A673 (cell line): Measurements from ENCODE around the gene FAM120AOS. TPM values are rescaled to one million over a fixed set of nuclear protein-coding genes. Genes with fewer than 3 reads are reported as not detected.

ENCODE experiments used
- BruUV-seq: library from RNA; stranded (reverse); fragments of 400-500 nt; replicated peaks from 2 replicates; lab custom pipeline; 2021; lab: Mats Ljungman, UMichigan
- CTCF ChIA-PET: fragments of 300-600 bp; sonication (Branson Sonifier 250); formaldehyde crosslinking; loops from one replicate; lab custom pipeline; 2022; ENCODE audit warnings: antibody characterized with exemption; lab: Charles Lee
- POLR2A ChIA-PET: fragments of 300-600 bp; sonication (Branson Sonifier 250); formaldehyde crosslinking; loops from one replicate; lab custom pipeline; 2022; ENCODE audit warnings: antibody characterized with exemption; ENCODE audit not compliant: low non-redundant PET; lab: Charles Lee
- DNase-seq: peaks from one replicate; pipeline ENCODE4 v3.0.0-alpha.2; 2015; ENCODE audit warnings: low spot score
- H3K27ac ChIP-seq: fragments of 200-600 bp; sonication (generic); 2 replicates; pipeline ENCODE4 v1.5.1; 2016; ENCODE audit warnings: mixed run types, low read depth, mild to moderate bottlenecking, mixed read lengths, antibody characterized with exemption, low read length; ENCODE audit not compliant: poor library complexity, severe bottlenecking
- H3K27me3 ChIP-seq: fragments of 200-600 bp; sonication (generic); replicated peaks from 2 replicates; pipeline ENCODE4 v1.6.1; 2017; ENCODE audit warnings: mixed run types, low read depth, mild to moderate bottlenecking, mixed read lengths, antibody characterized with exemption, low read length; ENCODE audit not compliant: insufficient read depth, poor library complexity
- H3K36me3 ChIP-seq: fragments of 200-600 bp; sonication (generic); 2 replicates; pipeline ENCODE4 v1.6.1; 2016; ENCODE audit warnings: mixed run types, mild to moderate bottlenecking, mixed read lengths, antibody characterized with exemption, low read length; ENCODE audit not compliant: insufficient read depth, poor library complexity, severe bottlenecking
- H3K4me1 ChIP-seq: fragments of 200-600 bp; sonication (generic); 2 replicates; pipeline ENCODE4 v1.6.1; 2017; ENCODE audit warnings: mixed run types, mild to moderate bottlenecking, mixed read lengths, antibody characterized with exemption, low read length; ENCODE audit not compliant: insufficient read depth, poor library complexity, severe bottlenecking
- H3K4me3 ChIP-seq: fragments of 200-600 bp; sonication (generic); 2 replicates; pipeline ENCODE4 v1.5.1; 2016; ENCODE audit warnings: low read depth, mixed run types, mild to moderate bottlenecking, mixed read lengths, low read length; ENCODE audit not compliant: poor library complexity, severe bottlenecking
- H3K9me3 ChIP-seq: fragments of 200-600 bp; sonication (generic); 2 replicates; pipeline ENCODE4 v1.6.1; 2016; ENCODE audit warnings: mixed run types, low read depth, mild to moderate bottlenecking, mixed read lengths, antibody characterized with exemption, low read length; ENCODE audit not compliant: poor library complexity, severe bottlenecking
- CTCF ChIP-seq: fragments of 300-800, 200-600 bp; sonication (generic); conservative IDR thresholded peaks from 2 replicates; pipeline ENCODE4 v1.5.1; 2017; ENCODE audit warnings: low read depth, mild to moderate bottlenecking, antibody characterized with exemption, low read length, moderate library complexity, mixed read lengths
- EZH2 ChIP-seq: fragments of 200-600 bp; sonication (generic); IDR thresholded peaks from 2 replicates; pipeline ENCODE4 v1.6.1; 2017; ENCODE audit warnings: borderline replicate concordance, low read depth, mild to moderate bottlenecking, mixed read lengths, antibody characterized with exemption, low read length; ENCODE audit not compliant: poor library complexity, severe bottlenecking
- intact Hi-C: fragments of 100-400 bp; cut with micrococcal nuclease; formaldehyde crosslinking; loops from one replicate; pipeline ENCODE4 v1.10.0; 2022; ENCODE audit not compliant: unreplicated experiment
- total RNA-seq: library from RNA; stranded (reverse); gene quantifications from 2 replicates; pipeline ENCODE4 v1.2.3, GENCODE V29; 2021

FAM120AOS gene
- total RNA-seq, 1 experiment from 2014 or later = 34.5 TPM

- Histone ChIP-seq H3K4me1 (peaks cover 66% of the 10 kb centered on the region), H3K4me3 (no peak overlapping the region), H3K27ac (no peak overlapping the region), H3K36me3 (no peaks in the 10 kb centered on the region), H3K27me3 (no peaks in the 10 kb centered on the region), H3K9me3 (no peaks in the 10 kb centered on the region)
- BruUV-seq = no TSS peak
- ChIA-PET POLR2A (no interaction called here), CTCF (no interaction called here)
- intact Hi-C loops = no loop called here
- no peak for DNase-seq
- TF ChIP-seq CTCF = no peak
- TF ChIP-seq EZH2 = no peak
Observed at GRCh38 chr9:93464395-93464794, 11.0 kb upstream of the FAM120AOS start.

DNA sequence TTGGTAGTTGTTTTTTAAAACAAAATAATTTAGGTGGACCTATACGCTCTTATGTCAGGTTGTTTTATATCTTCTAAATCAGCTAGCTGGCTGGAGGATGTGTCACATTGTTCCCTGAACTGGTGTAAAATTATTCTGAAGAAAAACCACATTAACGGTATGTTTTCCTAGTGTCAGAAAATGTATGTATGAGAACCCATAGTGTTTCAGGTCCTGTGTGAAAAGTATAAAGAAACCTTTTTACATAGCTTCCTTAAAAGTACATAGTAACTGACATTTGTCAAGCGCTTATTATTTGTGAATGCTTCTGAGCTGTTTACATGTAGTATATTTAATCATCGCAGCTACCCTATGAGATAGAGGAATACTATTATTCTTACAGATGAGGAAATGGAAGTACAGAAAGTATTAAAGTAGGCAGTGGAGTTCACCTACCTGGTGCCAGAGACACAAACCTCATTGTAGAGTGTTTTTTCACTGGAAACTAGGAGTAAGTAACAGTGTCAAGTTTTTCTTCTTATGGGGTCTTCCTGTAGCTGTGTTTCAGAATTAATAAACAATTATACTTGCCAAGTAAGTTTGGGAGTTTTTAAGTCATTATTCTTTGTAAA lies 10.4 kb upstream of the FAM120AOS start:
- CTCF ChIA-PET = no interaction called here
- Histone ChIP-seq H3K9me3 (no peaks in the 10 kb centered on the region), H3K27me3 (no peaks in the 10 kb centered on the region), H3K27ac (no peak overlapping the region), H3K4me1 (peaks cover 59% of the 10 kb centered on the region), H3K4me3 (no peak overlapping the region), H3K36me3 (no peaks in the 10 kb centered on the region)
- POLR2A ChIA-PET = no interaction called here
- no peak for TF ChIP-seq EZH2
- TF ChIP-seq CTCF = no peak
- no TSS peak for BruUV-seq
- intact Hi-C loops = no loop called here
- DNase-seq = no peak

DNA sequence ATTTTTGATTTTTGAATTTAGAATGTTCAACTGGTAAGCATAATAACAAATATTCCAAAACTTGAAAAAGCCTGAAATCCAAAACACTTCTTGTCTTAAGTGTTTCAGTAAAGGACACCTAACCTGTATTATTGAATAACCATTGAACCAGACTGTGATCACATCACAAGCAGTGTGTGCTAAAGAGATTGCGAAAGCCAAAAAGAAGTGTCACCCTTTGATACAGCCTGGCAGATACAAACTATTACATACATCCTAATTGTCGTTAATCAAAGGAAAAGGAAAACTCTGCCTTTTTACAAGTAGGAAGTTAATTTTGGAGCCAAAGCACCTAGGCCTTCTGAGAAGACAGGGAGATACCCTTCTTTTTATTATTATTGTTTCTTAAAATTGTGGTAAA lies 8.4 kb upstream of the FAM120AOS start:
- Histone ChIP-seq H3K4me3 (no peak overlapping the region), H3K4me1 (peaks cover 42% of the 10 kb centered on the region), H3K27ac (no peak overlapping the region), H3K9me3 (no peaks in the 10 kb centered on the region), H3K27me3 (no peaks in the 10 kb centered on the region), H3K36me3 (no peaks in the 10 kb centered on the region)
- BruUV-seq = no TSS peak
- no peak for TF ChIP-seq EZH2
- TF ChIP-seq CTCF = no peak
- no peak for DNase-seq
- intact Hi-C loops = no loop called here
- ChIA-PET POLR2A (no interaction called here), CTCF (no interaction called here)
